ENCODE measurements around the gene NAGPA.

The NAGPA gene

DNA sequence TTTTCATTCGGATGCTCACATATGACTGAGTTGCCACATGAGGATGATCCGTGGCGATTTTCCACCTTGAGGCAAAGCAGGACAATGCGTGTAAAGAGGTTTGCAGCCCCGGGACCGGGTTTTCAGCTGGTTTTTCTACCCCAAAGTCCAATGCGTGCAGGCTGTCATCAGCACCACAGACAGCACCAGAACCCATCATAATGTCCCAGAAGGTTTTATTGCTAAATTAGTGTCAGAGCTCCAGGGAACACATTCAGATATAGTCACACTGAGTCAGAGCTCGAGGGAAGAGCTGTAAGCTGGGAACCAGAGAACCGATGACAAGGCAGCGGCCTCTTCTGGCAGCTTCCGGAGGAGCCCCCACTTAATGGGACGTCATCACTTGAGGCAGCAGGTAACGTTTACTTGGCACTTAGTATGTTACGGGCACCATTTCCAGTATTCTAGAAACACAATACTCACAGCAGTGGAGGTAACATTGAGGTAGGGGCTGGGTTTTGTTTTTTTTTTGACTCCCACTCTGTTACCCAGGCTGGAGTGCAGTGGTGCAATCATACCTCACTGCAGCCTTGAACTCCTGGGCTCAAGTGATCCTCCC is 8.9 kb upstream of the NAGPA start:
- Histone ChIP-seq H2AFZ (ENCODE audit: low read length, unreplicated experiment) (no peak overlapping the region), H3K79me2 (ENCODE audit: control insufficient read depth, insufficient read depth, low read length, unreplicated experiment) (no peaks in the 10 kb centered on the region), H3K4me3 (ENCODE audit: low read depth, low read length) (no peak overlapping the region), H3K27ac (ENCODE audit: low read depth, low read length) (no peak overlapping the region), H3K36me3 (ENCODE audit: insufficient read depth, low read length) (no peaks in the 10 kb centered on the region), H3K4me1 (ENCODE audit: control insufficient read depth, insufficient read depth, low read length, unreplicated experiment) (no peaks in the 10 kb centered on the region), H3K27me3 (ENCODE audit: insufficient read depth, low read length) (peaks cover 12% of the 10 kb centered on the region)

- Histone ChIP-seq H2AFZ (ENCODE audit: low read length, unreplicated experiment) (no peak overlapping the region), H3K79me2 (ENCODE audit: control insufficient read depth, insufficient read depth, low read length, unreplicated experiment) (no peaks in the 10 kb centered on the region), H3K36me3 (ENCODE audit: insufficient read depth, low read length) (no peaks in the 10 kb centered on the region), H3K27me3 (ENCODE audit: insufficient read depth, low read length) (0 out of 2 replicates have a peak, but pooled peaks cover 4% of the 10 kb centered on the region), H3K27ac (ENCODE audit: low read depth, low read length) (no peak overlapping the region), H3K4me3 (ENCODE audit: low read depth, low read length) (no peak overlapping the region), H3K4me1 (ENCODE audit: control insufficient read depth, insufficient read depth, low read length, unreplicated experiment) (peaks cover 1% of the 10 kb centered on the region)
Measured at GRCh38 chr16:5041600-5042133, 7.9 kb upstream of the NAGPA start.

GRCh38 chr16:5040451-5040850 is 6.7 kb upstream of the NAGPA start:
- peaks cover 7% of the 10 kb centered on the region for H3K4me1 ChIP-seq (ENCODE audit: control insufficient read depth, insufficient read depth, low read length, unreplicated experiment)
- no peaks in the 10 kb centered on the region for H3K36me3 ChIP-seq (ENCODE audit: insufficient read depth, low read length)
- H3K27me3 ChIP-seq (ENCODE audit: insufficient read depth, low read length), result 0 out of 2 replicates have a peak, but pooled peaks cover 4% of the 10 kb centered on the region
- no peak overlapping the region for H3K4me3 ChIP-seq (ENCODE audit: low read depth, low read length)
- no peaks in the 10 kb centered on the region for H3K79me2 ChIP-seq (ENCODE audit: control insufficient read depth, insufficient read depth, low read length, unreplicated experiment)
- H3K27ac ChIP-seq (ENCODE audit: low read depth, low read length), result no peak overlapping the region
- no peak overlapping the region for H2AFZ ChIP-seq (ENCODE audit: low read length, unreplicated experiment)

GRCh38 chr16:5036228-5037156 is 2.8 kb upstream of the NAGPA start:
- Histone ChIP-seq H3K4me1 (ENCODE audit: control insufficient read depth, insufficient read depth, low read length, unreplicated experiment) (peaks cover 17% of the 10 kb centered on the region), H3K27me3 (ENCODE audit: insufficient read depth, low read length) (0 out of 2 replicates have a peak, but pooled peaks cover 4% of the 10 kb centered on the region), H3K36me3 (ENCODE audit: insufficient read depth, low read length) (no peaks in the 10 kb centered on the region), H3K27ac (ENCODE audit: low read depth, low read length) (no peak overlapping the region), H2AFZ (ENCODE audit: low read length, unreplicated experiment) (no peak overlapping the region), H3K79me2 (ENCODE audit: control insufficient read depth, insufficient read depth, low read length, unreplicated experiment) (no peaks in the 10 kb centered on the region), H3K4me3 (ENCODE audit: low read depth, low read length) (no peak overlapping the region)

GRCh38 chr16:5035909-5036227 is 2.1 kb upstream of the NAGPA start:
- Histone ChIP-seq H3K4me3 (ENCODE audit: low read depth, low read length) (no peak overlapping the region), H3K36me3 (ENCODE audit: insufficient read depth, low read length) (no peaks in the 10 kb centered on the region), H3K79me2 (ENCODE audit: control insufficient read depth, insufficient read depth, low read length, unreplicated experiment) (no peaks in the 10 kb centered on the region), H3K27me3 (ENCODE audit: insufficient read depth, low read length) (no peaks in the 10 kb centered on the region), H3K4me1 (ENCODE audit: control insufficient read depth, insufficient read depth, low read length, unreplicated experiment) (peaks cover 17% of the 10 kb centered on the region), H3K27ac (ENCODE audit: low read depth, low read length) (no peak overlapping the region), H2AFZ (ENCODE audit: low read length, unreplicated experiment) (no peak overlapping the region)

DNA sequence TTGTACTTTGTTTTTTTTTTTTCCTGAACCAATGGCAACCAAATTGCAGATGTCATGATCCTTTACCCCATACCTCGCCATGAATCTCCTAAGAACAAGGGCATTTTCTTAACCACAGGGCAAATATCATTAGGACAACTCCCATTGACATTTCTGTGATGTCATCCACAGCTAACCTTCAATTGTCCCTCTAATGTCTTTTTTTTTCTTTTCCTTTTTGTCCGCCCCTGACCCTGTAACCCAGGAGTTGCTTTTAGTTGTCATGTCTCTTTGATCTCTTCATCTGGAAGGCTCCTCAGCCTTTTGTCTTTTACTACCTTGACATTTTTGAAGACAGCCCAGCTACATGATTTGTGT is 410 bp upstream of the NAGPA start:
- H3K27ac ChIP-seq (ENCODE audit: low read depth, low read length), result peak overlapping the region; percentile 7; the same call in 1 of the 2 replicates
- no peaks in the 10 kb centered on the region for H3K27me3 ChIP-seq (ENCODE audit: insufficient read depth, low read length)
- no peaks in the 10 kb centered on the region for H3K36me3 ChIP-seq (ENCODE audit: insufficient read depth, low read length)
- peak overlapping the region; percentile 92 for H3K4me3 ChIP-seq (ENCODE audit: low read depth, low read length)
- peak overlapping the region; percentile 89 for H2AFZ ChIP-seq (ENCODE audit: low read length, unreplicated experiment)
- H3K79me2 ChIP-seq (ENCODE audit: control insufficient read depth, insufficient read depth, low read length, unreplicated experiment), result no peaks in the 10 kb centered on the region
- H3K4me1 ChIP-seq (ENCODE audit: control insufficient read depth, insufficient read depth, low read length, unreplicated experiment), result peaks cover 17% of the 10 kb centered on the region

DNA sequence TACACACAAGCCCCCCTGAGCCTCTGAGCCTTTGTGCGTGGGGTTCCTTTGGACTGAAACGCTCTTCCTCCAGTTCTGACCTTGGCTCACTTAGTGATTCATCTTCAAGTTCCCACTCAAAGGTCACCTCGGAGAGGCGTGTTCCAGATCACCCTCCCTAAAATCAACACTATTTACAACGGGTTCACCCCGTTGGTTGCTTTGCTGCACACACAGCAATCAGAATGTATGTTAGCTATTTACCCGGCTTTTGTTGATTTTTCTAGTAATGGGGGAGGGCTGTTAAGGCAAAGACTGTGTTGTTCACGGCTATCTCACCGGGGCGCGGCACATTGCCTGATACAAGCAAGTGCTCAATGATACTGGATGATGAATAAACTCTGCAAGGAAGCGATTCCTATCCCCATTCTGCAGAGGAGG is 977 bp downstream of the NAGPA start:
- no peaks in the 10 kb centered on the region for H3K79me2 ChIP-seq (ENCODE audit: control insufficient read depth, insufficient read depth, low read length, unreplicated experiment)
- no peaks in the 10 kb centered on the region for H3K27me3 ChIP-seq (ENCODE audit: insufficient read depth, low read length)
- H3K27ac ChIP-seq (ENCODE audit: low read depth, low read length), result no peak overlapping the region
- peak overlapping the region; percentile 92 for H3K4me3 ChIP-seq (ENCODE audit: low read depth, low read length)
- peak overlapping the region; percentile 96 for H2AFZ ChIP-seq (ENCODE audit: low read length, unreplicated experiment)
- peaks cover 17% of the 10 kb centered on the region for H3K4me1 ChIP-seq (ENCODE audit: control insufficient read depth, insufficient read depth, low read length, unreplicated experiment)
- H3K36me3 ChIP-seq (ENCODE audit: insufficient read depth, low read length), result no peaks in the 10 kb centered on the region

- peaks cover 16% of the 10 kb centered on the region for H3K4me1 ChIP-seq (ENCODE audit: control insufficient read depth, insufficient read depth, low read length, unreplicated experiment)
- H3K36me3 ChIP-seq (ENCODE audit: insufficient read depth, low read length), result no peaks in the 10 kb centered on the region
- H3K27me3 ChIP-seq (ENCODE audit: insufficient read depth, low read length), result no peaks in the 10 kb centered on the region
- H3K4me3 ChIP-seq (ENCODE audit: low read depth, low read length), result no peak overlapping the region
- no peak overlapping the region for H3K27ac ChIP-seq (ENCODE audit: low read depth, low read length)
- H3K79me2 ChIP-seq (ENCODE audit: control insufficient read depth, insufficient read depth, low read length, unreplicated experiment), result no peaks in the 10 kb centered on the region
- no peak overlapping the region for H2AFZ ChIP-seq (ENCODE audit: low read length, unreplicated experiment)
Measured at GRCh38 chr16:5031601-5032000, 2.1 kb downstream of the NAGPA start.

- no peak overlapping the region for H2AFZ ChIP-seq (ENCODE audit: low read length, unreplicated experiment)
- H3K27ac ChIP-seq (ENCODE audit: low read depth, low read length), result no peak overlapping the region
- no peaks in the 10 kb centered on the region for H3K36me3 ChIP-seq (ENCODE audit: insufficient read depth, low read length)
- no peaks in the 10 kb centered on the region for H3K79me2 ChIP-seq (ENCODE audit: control insufficient read depth, insufficient read depth, low read length, unreplicated experiment)
- no peaks in the 10 kb centered on the region for H3K27me3 ChIP-seq (ENCODE audit: insufficient read depth, low read length)
- H3K4me3 ChIP-seq (ENCODE audit: low read depth, low read length), result no peak overlapping the region
- H3K4me1 ChIP-seq (ENCODE audit: control insufficient read depth, insufficient read depth, low read length, unreplicated experiment), result peaks cover 11% of the 10 kb centered on the region
Measured at GRCh38 chr16:5030251-5030870, 3.4 kb downstream of the NAGPA start.

DNA sequence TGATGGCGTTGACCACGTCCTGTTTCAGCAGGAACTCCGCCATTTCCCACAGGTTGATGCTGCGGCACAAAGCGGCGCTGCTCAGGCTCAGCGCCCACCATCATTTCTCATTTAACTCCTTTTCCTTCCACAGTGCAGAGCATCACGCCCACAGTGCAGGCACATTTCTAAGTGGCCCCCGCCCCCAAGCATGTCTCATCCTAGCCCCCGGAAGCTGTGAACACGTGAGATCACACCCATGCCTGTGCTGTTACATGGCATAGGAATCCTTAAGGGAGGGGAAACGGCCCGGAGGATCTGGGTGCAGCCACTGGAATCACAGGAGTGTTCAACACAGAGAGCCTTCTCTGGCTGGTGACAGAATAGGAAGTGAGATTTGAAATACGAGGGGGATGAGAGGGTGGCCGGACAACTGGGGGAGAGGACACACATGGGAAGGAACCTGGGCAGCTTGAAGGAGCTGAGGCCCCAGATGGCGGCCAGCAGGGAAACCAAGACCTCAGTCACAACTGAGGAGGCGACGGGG is 4.7 kb downstream of the NAGPA start:
- Histone ChIP-seq H3K36me3 (ENCODE audit: insufficient read depth, low read length) (no peaks in the 10 kb centered on the region), H2AFZ (ENCODE audit: low read length, unreplicated experiment) (no peak overlapping the region), H3K79me2 (ENCODE audit: control insufficient read depth, insufficient read depth, low read length, unreplicated experiment) (no peaks in the 10 kb centered on the region), H3K27me3 (ENCODE audit: insufficient read depth, low read length) (no peaks in the 10 kb centered on the region), H3K27ac (ENCODE audit: low read depth, low read length) (no peak overlapping the region), H3K4me1 (ENCODE audit: control insufficient read depth, insufficient read depth, low read length, unreplicated experiment) (peaks cover 4% of the 10 kb centered on the region), H3K4me3 (ENCODE audit: low read depth, low read length) (no peak overlapping the region)

Measured in ACC112 (cell line).